Measurements from ENCODE around the gene SALL2. TPM values are rescaled to one million over a fixed set of nuclear protein-coding genes. Genes with fewer than 3 reads are reported as not detected.

SALL2 gene
- total RNA-seq (2022; extraction: Qiagen RNA extraction), result 0.50 to 1.0 TPM (median 0.73 TPM) in 5 replicates

DNA sequence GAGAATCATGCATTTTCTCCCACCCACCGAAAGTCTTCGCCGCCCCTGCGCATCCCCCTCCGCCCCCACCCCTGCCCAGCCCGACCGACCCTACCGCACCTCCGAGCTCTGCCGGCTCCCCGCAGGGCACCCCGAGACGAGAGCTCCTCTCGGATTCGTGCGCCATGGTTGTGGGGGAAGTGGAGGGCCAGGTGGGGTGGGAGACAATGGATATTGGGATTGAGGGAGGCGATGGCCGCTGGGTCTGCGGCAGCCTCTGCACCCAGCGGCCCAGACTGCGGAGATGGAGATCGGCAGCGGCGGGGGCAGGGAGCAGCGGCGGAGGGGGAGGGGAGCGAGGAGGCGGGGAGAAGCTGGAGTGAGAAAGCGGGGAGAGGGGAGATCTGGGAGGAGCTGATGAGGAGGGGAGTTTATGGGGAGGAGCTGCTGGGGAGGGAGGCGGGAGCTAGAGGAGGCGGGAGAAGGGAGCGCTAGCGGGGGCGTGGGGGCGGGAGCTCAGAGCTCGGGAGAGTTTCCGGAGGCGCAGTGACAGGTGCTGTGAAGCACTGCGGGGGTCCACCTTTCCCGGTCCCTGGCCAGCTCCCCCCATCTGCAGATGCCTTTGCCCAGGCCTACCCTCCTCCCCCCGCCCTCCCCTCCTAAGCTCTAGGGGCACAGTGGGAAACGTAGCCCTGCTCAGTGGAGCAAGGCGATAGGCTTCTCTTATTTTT lies at the start of gene SALL2:
Gene SALL2, minus strand, starts transcription at position 385 of the 710 bp plus-strand sequence. Its CDS starts 219 bp downstream, at position 166.

GRCh38 chr14:21510735-21511657 lies 15.2 kb downstream of the SALL2 start, which contains the start of gene METTL3:
TSS of gene METTL3 (minus strand) at chr14:21511340. CDS start at chr14:21511223, 117 bp downstream.

GRCh38 chr14:21476925-21477681 lies 49.0 kb downstream of the SALL2 start, which contains the start of the genes RAB2B and TOX4:
TSS of gene RAB2B (minus strand) at chr14:21476959. CDS start at chr14:21476872, 87 bp downstream.
TSS of gene TOX4 (plus strand) at chr14:21477195. CDS start at chr14:21477279, 84 bp downstream.

Other genes starting within 250 kb of the SALL2 start
- 0.10 to 0.45 TPM (median 0.26 TPM) in 5 replicates for gene RPGRIP1, start 246.3 kb downstream of the SALL2 start, total RNA-seq (2022; extraction: Qiagen RNA extraction)
- gene SUPT16H, start 142.3 kb downstream of the SALL2 start, total RNA-seq (2022; extraction: Qiagen RNA extraction), result 94.7 to 109 TPM (median 99.1 TPM) in 5 replicates
- 37.0 to 41.9 TPM (median 37.9 TPM) in 5 replicates for gene CHD8, start 70.2 kb downstream of the SALL2 start, total RNA-seq (2022; extraction: Qiagen RNA extraction)
- gene RAB2B, start 49.4 kb downstream of the SALL2 start, total RNA-seq (2022; extraction: Qiagen RNA extraction), result 10.2 to 13.5 TPM (median 11.6 TPM) in 5 replicates
- 51.9 to 69.5 TPM (median 63.7 TPM) in 5 replicates for gene TOX4, start 49.2 kb downstream of the SALL2 start, total RNA-seq (2022; extraction: Qiagen RNA extraction)
- gene METTL3, start 15.0 kb downstream of the SALL2 start, total RNA-seq (2022; extraction: Qiagen RNA extraction), result 40.4 to 50.3 TPM (median 46.9 TPM) in 5 replicates
- gene OR10G3, start 53.7 kb upstream of the SALL2 start, total RNA-seq (2022; extraction: Qiagen RNA extraction), result not detected in 5 replicates
- not detected in 5 replicates for gene OR10G2, start 108.6 kb upstream of the SALL2 start, total RNA-seq (2022; extraction: Qiagen RNA extraction)
- not detected in 5 replicates for gene OR4E2, start 127.5 kb upstream of the SALL2 start, total RNA-seq (2022; extraction: Qiagen RNA extraction)
- gene OR4E1, start 147.5 kb upstream of the SALL2 start, total RNA-seq (2022; extraction: Qiagen RNA extraction), result not detected in 5 replicates